Trophoblast cell (in vitro differentiated cells and primary cell): ENCODE data around the gene SOX2.

Experiments used
- DNase-seq, 2 donors: peaks; one replicate each; pipeline ENCODE4 v3.0.0-alpha.2; 2016
- H2AFZ ChIP-seq: 2 replicates; pipeline ENCODE4 v1.6.1; 2013; ENCODE audit warnings: low read length, moderate library complexity, mild to moderate bottlenecking; ENCODE audit not compliant: insufficient read depth, poor library complexity
- H2AK5ac ChIP-seq: 2 replicates; pipeline ENCODE4 v1.6.1; 2013; ENCODE audit warnings: mild to moderate bottlenecking, low read length
- H2BK120ac ChIP-seq: 2 replicates; pipeline ENCODE4 v1.6.1; 2013; ENCODE audit warnings: low read length, mild to moderate bottlenecking, moderate library complexity; ENCODE audit not compliant: insufficient read depth, poor library complexity
- H2BK12ac ChIP-seq: 2 replicates; pipeline ENCODE4 v1.6.1; 2013; ENCODE audit warnings: mild to moderate bottlenecking, low read length, moderate library complexity
- H2BK5ac ChIP-seq: 2 replicates; pipeline ENCODE4 v1.6.1; 2013; ENCODE audit warnings: low read length, low read depth, moderate library complexity, mild to moderate bottlenecking; ENCODE audit not compliant: poor library complexity
- H3K14ac ChIP-seq: 2 replicates; pipeline ENCODE4 v1.6.1; 2013; ENCODE audit warnings: mild to moderate bottlenecking, low read length
- H3K18ac ChIP-seq: 2 replicates; pipeline ENCODE4 v1.6.1; 2013; ENCODE audit warnings: mild to moderate bottlenecking, low read length
- H3K23ac ChIP-seq: 2 replicates; pipeline ENCODE4 v1.6.1; 2013; ENCODE audit warnings: low read length
- H3K27ac ChIP-seq: 2 replicates; pipeline ENCODE4 v1.5.1; 2013; ENCODE audit warnings: low read depth, mild to moderate bottlenecking, inconsistent platforms, low read length, moderate library complexity
- H3K27me3 ChIP-seq: 2 replicates; pipeline ENCODE4 v1.6.1; 2013; ENCODE audit warnings: inconsistent platforms, mild to moderate bottlenecking, low read length, moderate library complexity; ENCODE audit not compliant: insufficient read depth
- H3K36me3 ChIP-seq, 2 experiments: 1 replicate in 1 of 2; 2 replicates in 1 of 2; pipeline ENCODE4 v1.6.1; 2013; ENCODE audit warnings: low read length in 2 of 2, mild to moderate bottlenecking in 2 of 2, moderate library complexity in 1 of 2; ENCODE audit not compliant: insufficient read depth in 2 of 2, control insufficient read depth in 1 of 2
- H3K4ac ChIP-seq: 2 replicates; pipeline ENCODE4 v1.6.1; 2013; ENCODE audit warnings: low read depth, mild to moderate bottlenecking, low read length, moderate library complexity
- H3K4me1 ChIP-seq, 2 experiments: 1 replicate in 1 of 2; 2 replicates in 1 of 2; pipeline ENCODE4 v1.6.1; 2013; ENCODE audit warnings: low read length in 2 of 2, mild to moderate bottlenecking in 2 of 2, moderate library complexity in 1 of 2; ENCODE audit not compliant: insufficient read depth in 2 of 2, control insufficient read depth in 1 of 2
- H3K4me2 ChIP-seq: 2 replicates; pipeline ENCODE4 v1.6.1; 2013; ENCODE audit warnings: inconsistent platforms, mild to moderate bottlenecking, low read length, moderate library complexity
- H3K4me3 ChIP-seq: 2 replicates; pipeline ENCODE4 v1.5.1; 2013; ENCODE audit warnings: mild to moderate bottlenecking, low read depth, low read length, inconsistent platforms
- H3K79me1 ChIP-seq: one replicate; pipeline ENCODE4 v1.6.1; 2013; ENCODE audit warnings: low read length
- H3K79me2 ChIP-seq: 2 replicates; pipeline ENCODE4 v1.6.1; 2013; ENCODE audit warnings: low read length, mild to moderate bottlenecking; ENCODE audit not compliant: control insufficient read depth, insufficient read depth, poor library complexity
- H3K9ac ChIP-seq: 2 replicates; pipeline ENCODE4 v1.6.1; 2013; ENCODE audit warnings: mild to moderate bottlenecking, low read length
- H3K9me3 ChIP-seq: 2 replicates; pipeline ENCODE4 v1.6.1; 2013; ENCODE audit warnings: low read depth, mild to moderate bottlenecking, control low read depth, inconsistent platforms, low read length; ENCODE audit not compliant: insufficient read depth
- H4K12ac ChIP-seq: 2 replicates; pipeline ENCODE4 v1.6.1; 2013; ENCODE audit warnings: low read depth, mild to moderate bottlenecking, low read length, moderate library complexity
- H4K8ac ChIP-seq: 2 replicates; pipeline ENCODE4 v1.6.1; 2013; ENCODE audit warnings: low read depth, mild to moderate bottlenecking, low read length, moderate library complexity
- H4K91ac ChIP-seq: one replicate; pipeline ENCODE4 v1.6.1; 2013; ENCODE audit warnings: low read depth, mild to moderate bottlenecking, low read length, moderate library complexity
- WGBS: extraction: QIAGEN DNeasy Blood & Tissue Kit; methylation state at CpG from one replicate; pipeline ENCODE4 v1.1.7; 2013; ENCODE audit warnings: missing lambda C conversion rate; ENCODE audit not compliant: insufficient read length, insufficient coverage; ENCODE audit errors: extremely low coverage; 5-methylcytosine and 5-hydroxymethylcytosine counted together

The SOX2 gene

DNA sequence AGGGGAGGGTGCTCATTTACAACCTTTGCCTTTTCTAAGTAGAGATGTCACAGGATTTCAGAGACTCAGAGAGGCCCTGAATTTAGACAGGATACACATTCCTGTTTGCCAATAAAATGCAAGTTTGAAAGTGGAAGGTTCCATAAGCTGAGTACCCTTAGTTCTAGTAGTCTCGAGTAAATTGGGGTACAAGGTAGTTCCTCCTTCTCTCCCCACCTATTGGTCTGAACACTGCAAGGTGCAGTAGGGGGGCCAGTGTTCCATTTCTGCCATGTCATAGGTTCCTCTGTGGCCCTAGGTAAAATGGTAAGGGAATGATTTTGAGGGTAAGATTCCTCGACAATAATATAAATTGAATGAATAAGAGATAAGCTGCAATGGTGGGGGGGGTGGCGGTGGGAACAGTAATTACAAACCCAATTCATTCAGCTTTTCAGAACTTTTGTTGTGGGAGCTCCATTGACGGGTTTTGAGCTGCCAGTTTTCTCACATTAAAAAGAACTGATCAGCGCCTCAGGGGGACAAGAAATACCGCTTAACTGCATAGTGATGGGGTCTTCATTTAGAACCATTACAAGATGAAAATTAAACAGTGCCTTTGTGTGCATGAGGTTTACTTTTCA lies 5.9 kb downstream of the SOX2 start:
- H2BK12ac ChIP-seq, result no peak overlapping the region
- H4K8ac ChIP-seq, result no peak overlapping the region
- H3K4ac ChIP-seq, result no peak overlapping the region
- H3K79me2 ChIP-seq, result no peaks in the 10 kb centered on the region
- DNase-seq, result no peak
- H3K9ac ChIP-seq, result no peak overlapping the region
- peaks cover 3% of the 10 kb centered on the region for H3K9me3 ChIP-seq
- no peak overlapping the region for H3K18ac ChIP-seq
- no peak overlapping the region for H3K23ac ChIP-seq
- peaks cover 14% of the 10 kb centered on the region for H3K27me3 ChIP-seq
- H3K36me3 ChIP-seq, result no peaks in the 10 kb centered on the region
- H2BK120ac ChIP-seq, result no peak overlapping the region
- H3K27ac ChIP-seq, result no peak overlapping the region
- no peaks in the 10 kb centered on the region for H3K79me1 ChIP-seq
- H4K12ac ChIP-seq, result no peak overlapping the region
- H2AK5ac ChIP-seq, result no peak overlapping the region
- no peak overlapping the region for H3K4me3 ChIP-seq
- no peak overlapping the region for H3K14ac ChIP-seq
- H2AFZ ChIP-seq, result no peak overlapping the region
- H3K4me1 ChIP-seq, result peaks cover 4 to 5% of the 10 kb centered on the region in 2 experiments
- H2BK5ac ChIP-seq, result no peak overlapping the region
- H3K4me2 ChIP-seq, result no peak overlapping the region
- no peak overlapping the region for H4K91ac ChIP-seq
- WGBS, result no CpG with 5 or more reads among the region's 6 CpGs

- H3K9me3 ChIP-seq, result no peaks in the 10 kb centered on the region
- H3K18ac ChIP-seq, result no peak overlapping the region
- H3K9ac ChIP-seq, result no peak overlapping the region
- no peaks in the 10 kb centered on the region for H3K36me3 ChIP-seq
- H3K4me1 ChIP-seq, result no peaks in the 10 kb centered on the region
- H4K12ac ChIP-seq, result no peak overlapping the region
- no peak overlapping the region for H2BK12ac ChIP-seq
- H4K91ac ChIP-seq, result no peak overlapping the region
- DNase-seq, result no peak
- no peak overlapping the region for H2BK120ac ChIP-seq
- no peak overlapping the region for H3K4me2 ChIP-seq
- H2AK5ac ChIP-seq, result no peak overlapping the region
- H3K79me1 ChIP-seq, result no peaks in the 10 kb centered on the region
- H3K4ac ChIP-seq, result no peak overlapping the region
- no peak overlapping the region for H3K14ac ChIP-seq
- H3K27ac ChIP-seq, result no peak overlapping the region
- 100% methylated on average over 1 of the region's 3 CpGs for WGBS
- no peak overlapping the region for H2AFZ ChIP-seq
- no peak overlapping the region for H3K4me3 ChIP-seq
- no peak overlapping the region for H4K8ac ChIP-seq
- H2BK5ac ChIP-seq, result no peak overlapping the region
- no peak overlapping the region for H3K23ac ChIP-seq
- no peaks in the 10 kb centered on the region for H3K79me2 ChIP-seq
- H3K27me3 ChIP-seq, result peaks cover 11% of the 10 kb centered on the region
Measured at GRCh38 chr3:181718369-181718768, 6.6 kb downstream of the SOX2 start.

DNA sequence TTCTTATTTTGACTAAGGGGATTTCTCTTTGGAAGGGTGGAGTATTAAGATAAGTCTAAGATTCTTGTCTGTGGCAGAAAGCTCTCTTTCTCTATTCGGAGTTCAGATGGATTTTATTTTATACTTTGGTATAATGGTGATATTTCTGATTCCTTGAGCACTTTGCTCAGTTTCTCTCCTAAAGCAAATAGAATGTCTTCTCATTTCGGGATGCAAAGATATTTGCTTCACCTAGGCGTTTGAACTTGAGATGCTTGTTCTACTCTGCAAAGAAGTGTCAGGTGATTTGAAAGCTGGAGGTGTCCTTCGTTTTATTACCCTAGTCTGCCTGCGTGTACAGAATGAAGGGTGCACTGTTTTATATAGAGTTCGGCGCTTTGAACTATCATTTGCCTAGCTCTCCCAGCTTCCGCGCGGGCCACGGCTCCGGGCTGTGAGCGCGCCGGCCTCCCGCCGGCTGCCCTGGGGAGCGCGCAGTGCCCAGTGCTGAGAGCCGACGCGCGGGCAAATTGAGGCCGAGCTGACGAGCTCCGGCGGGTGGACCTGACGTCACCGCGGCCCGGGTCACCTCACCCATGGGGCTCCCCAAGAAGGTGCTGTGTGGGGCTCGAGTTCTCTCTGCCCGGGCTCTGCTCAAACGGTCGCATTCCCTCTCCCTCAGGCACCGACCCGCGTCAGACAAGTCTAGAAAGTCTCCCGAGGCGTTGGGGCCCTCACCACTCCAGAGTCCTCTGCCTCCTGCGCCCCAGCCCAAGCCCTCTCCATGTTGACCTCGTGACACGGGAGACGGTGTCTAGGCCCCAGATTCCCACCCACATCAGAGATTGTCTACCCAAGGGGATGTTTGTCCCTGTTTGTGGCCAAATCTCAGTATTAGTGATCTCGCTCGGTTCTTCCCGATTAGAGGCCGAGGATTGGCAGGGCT lies 7.5 kb downstream of the SOX2 start:
- peaks cover 3% of the 10 kb centered on the region for H3K9me3 ChIP-seq
- H3K4me1 ChIP-seq, result no peaks in the 10 kb centered on the region
- peaks cover 19% of the 10 kb centered on the region for H3K27me3 ChIP-seq
- H3K27ac ChIP-seq, result no peak overlapping the region
- no peaks in the 10 kb centered on the region for H3K79me1 ChIP-seq
- no peak overlapping the region for H2BK12ac ChIP-seq
- no peak overlapping the region for H2BK5ac ChIP-seq
- H2AFZ ChIP-seq, result no peak overlapping the region
- no peak overlapping the region for H3K23ac ChIP-seq
- H3K18ac ChIP-seq, result no peak overlapping the region
- no peak overlapping the region for H3K4me3 ChIP-seq
- no peak overlapping the region for H4K12ac ChIP-seq
- H3K9ac ChIP-seq, result no peak overlapping the region
- H3K36me3 ChIP-seq, result no peaks in the 10 kb centered on the region
- H3K4ac ChIP-seq, result no peak overlapping the region
- no peak overlapping the region for H3K14ac ChIP-seq
- no peak overlapping the region for H4K8ac ChIP-seq
- H2AK5ac ChIP-seq, result no peak overlapping the region
- no peak for DNase-seq
- no peak overlapping the region for H4K91ac ChIP-seq
- WGBS, result no CpG with 5 or more reads among the region's 48 CpGs
- no peak overlapping the region for H2BK120ac ChIP-seq
- no peaks in the 10 kb centered on the region for H3K79me2 ChIP-seq
- H3K4me2 ChIP-seq, result no peak overlapping the region

GRCh38 chr3:181719991-181720680 lies 8.4 kb downstream of the SOX2 start:
- H3K14ac ChIP-seq, result no peak overlapping the region
- no peak overlapping the region for H2BK120ac ChIP-seq
- no peak overlapping the region for H3K23ac ChIP-seq
- H3K27me3 ChIP-seq, result peaks cover 17% of the 10 kb centered on the region
- WGBS, result no CpG with 5 or more reads among the region's 23 CpGs
- no peak overlapping the region for H3K27ac ChIP-seq
- H2BK12ac ChIP-seq, result no peak overlapping the region
- H3K18ac ChIP-seq, result no peak overlapping the region
- no peak overlapping the region for H3K4me2 ChIP-seq
- H3K79me2 ChIP-seq, result no peaks in the 10 kb centered on the region
- H2BK5ac ChIP-seq, result no peak overlapping the region
- no peaks in the 10 kb centered on the region for H3K79me1 ChIP-seq
- H3K9ac ChIP-seq, result no peak overlapping the region
- no peak overlapping the region for H2AFZ ChIP-seq
- no peaks in the 10 kb centered on the region for H3K36me3 ChIP-seq
- no peak for DNase-seq
- no peak overlapping the region for H4K12ac ChIP-seq
- H3K4me1 ChIP-seq, result no peaks in the 10 kb centered on the region
- H2AK5ac ChIP-seq, result no peak overlapping the region
- no peak overlapping the region for H4K91ac ChIP-seq
- no peak overlapping the region for H3K4me3 ChIP-seq
- H4K8ac ChIP-seq, result no peak overlapping the region
- H3K4ac ChIP-seq, result no peak overlapping the region
- peaks cover 3% of the 10 kb centered on the region for H3K9me3 ChIP-seq
